ENCODE results near the gene APOB. TPM values are rescaled to one million over a fixed set of nuclear protein-coding genes. Genes with fewer than 3 reads are reported as not detected.

APOB gene
- total and polyA plus RNA-seq, 2 of the 13 experiments (the other 11 are each of a cell fraction or from before 2014, with no cell fraction given) = 1,569 to 2,515 TPM

DNA sequence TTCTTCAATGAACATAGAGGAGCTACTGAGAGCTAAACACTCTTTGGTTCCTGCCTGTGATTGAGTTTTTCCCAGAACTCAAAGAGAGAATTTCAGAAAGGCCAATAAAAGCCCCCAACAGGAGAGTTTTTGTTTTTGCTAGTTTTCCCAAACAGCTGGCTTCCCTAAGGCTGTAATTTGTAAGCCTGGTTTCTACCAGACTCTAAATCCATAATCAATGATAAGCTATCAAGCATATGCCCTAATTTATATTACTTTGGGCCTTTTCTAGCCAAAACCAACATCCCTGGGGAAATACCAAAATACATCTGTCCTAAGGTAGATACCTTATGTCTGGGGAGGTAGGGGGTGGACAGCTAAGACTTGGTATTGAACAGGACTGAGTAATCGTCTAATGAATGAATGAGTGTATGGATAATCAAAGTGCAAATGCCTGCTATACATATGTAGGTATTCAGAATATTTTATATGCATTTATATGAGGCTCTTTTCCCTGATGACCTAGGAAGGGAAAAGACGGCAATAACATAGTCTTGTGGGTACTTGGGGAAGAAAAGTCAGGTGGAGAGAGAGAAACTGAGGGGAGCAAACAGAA is 26.0 kb upstream of the APOB start (continued):
- TF ChIP-seq RNF2 (conservative IDR thresholded peaks at IDR 0.05; ENCODE audit: low read depth) = no peak
- no peak for TF ChIP-seq ZEB1 (IDR thresholded peaks at IDR 0.05; ENCODE audit: insufficient replicate concordance, low read depth)
- no peak for TF ChIP-seq RARG (CRISPR knock-in tag; IDR thresholded peaks at IDR 0.05; ENCODE audit: low read depth)
- TF ChIP-seq ATF7 (IDR thresholded peaks at IDR 0.05) = no peak
- no peak for TF ChIP-seq ATF7 (CRISPR knock-in tag; IDR thresholded peaks at IDR 0.05)
- TF ChIP-seq AKAP8 (CRISPR knock-in tag; IDR thresholded peaks at IDR 0.05) = no peak
- no peak for TF ChIP-seq ZNF703 (CRISPR knock-in tag; IDR thresholded peaks at IDR 0.05; ENCODE audit: borderline replicate concordance)
- TF ChIP-seq ZNF224 (CRISPR knock-in tag; IDR thresholded peaks at IDR 0.05) = no peak
- no peak for TF ChIP-seq HOXA5 (CRISPR knock-in tag; IDR thresholded peaks at IDR 0.05)
- no peak for TF ChIP-seq CHCHD3 (CRISPR knock-in tag; IDR thresholded peaks at IDR 0.05)
- peak; percentile 44; the same call in 1 of the 2 replicates for TF ChIP-seq JUNB (CRISPR knock-in tag; IDR thresholded peaks at IDR 0.05; ENCODE audit: borderline replicate concordance)

DNA sequence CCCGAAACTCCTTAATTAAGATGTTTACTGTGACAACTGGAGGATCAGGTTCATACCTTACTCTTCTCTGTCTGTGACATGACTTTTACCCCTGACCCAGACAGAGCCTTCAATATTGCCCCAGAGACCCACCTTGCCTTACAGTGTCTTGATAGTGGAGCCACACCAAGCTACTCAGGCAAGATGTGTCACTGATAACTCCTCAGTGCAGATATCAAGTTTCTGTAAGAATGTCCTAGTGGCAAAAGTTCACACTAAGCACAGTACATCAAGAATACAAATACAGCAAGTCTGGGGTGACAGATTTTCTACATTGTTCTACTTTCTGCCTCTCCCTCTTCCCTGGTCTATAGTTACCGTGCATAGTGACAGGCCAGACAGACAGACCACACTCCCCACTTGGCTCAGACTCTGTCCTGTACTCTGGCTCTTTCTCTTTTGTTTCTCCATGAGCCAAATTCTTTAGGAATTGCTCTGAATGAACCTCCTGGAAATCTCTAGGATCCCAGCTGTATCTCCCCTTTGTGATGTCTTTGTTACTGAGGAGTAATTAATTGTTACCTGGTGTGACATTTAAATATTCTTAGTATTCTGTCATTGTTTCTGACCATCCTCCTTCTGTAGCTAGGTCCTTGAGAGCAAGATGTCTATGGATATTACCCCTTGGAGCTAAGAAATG is 24.1 kb upstream of the APOB start:
- Histone ChIP-seq H3K27me3 (ENCODE audit: control insufficient read depth in 1 of 2, insufficient read depth in 2 of 2, low read length in 2 of 2) (no peaks in the 10 kb centered on the region), H3K4me1 (ENCODE audit: insufficient read depth, low read length) (peaks cover 78% of the 10 kb centered on the region), H4K20me1 (ENCODE audit: insufficient read depth, low read length) (no peaks in the 10 kb centered on the region), H3K4me3 (replicated peaks in 1 of 3; ENCODE audit: insufficient read depth in 1 of 3, low read depth in 2 of 3, low read length in 3 of 3) (no peak overlapping the region; a peak in 1 of 6 replicates), H3K36me3 (replicated peaks in 1 of 2; ENCODE audit: control insufficient read depth in 1 of 2, insufficient read depth in 2 of 2, low read length in 2 of 2) (no peaks in the 10 kb centered on the region), H2AFZ (ENCODE audit: low read length) (peak overlapping the region; percentile 3), H3K9ac (ENCODE audit: insufficient read depth, low read depth, low read length) (peak overlapping the region; percentile 15), H3K27ac (ENCODE audit: extremely low read length, insufficient read depth, low read length) (peak overlapping the region; percentile 66), H3K9me3 (ENCODE audit: low read length) (no peaks in the 10 kb centered on the region), H3K4me2 (ENCODE audit: low read depth, low read length) (peak overlapping the region; percentile 30), H3K79me2 (ENCODE audit: insufficient read depth, low read length) (peaks cover 6% of the 10 kb centered on the region)
- in situ Hi-C loops (cut with HindIII; ENCODE audit: extremely low pct_ligation_motif_present, low pct_unique_long_range_greater_than_20kb) (no loop called here), intact Hi-C loops (cut with micrococcal nuclease; ENCODE audit: unreplicated experiment) (no loop called here)
- DNase-seq (ENCODE audit: low spot score) = peak; percentile 55
- CTCF ChIA-PET (ENCODE audit: low intra/inter-chr PET ratio, low total read pairs) = no interaction called here
- POLR2A ChIA-PET = interaction anchor here (0.9 to 10.9 kb wide), 3 partner anchors 12 to 32 kb away, joined by 4 to 236 read pairs (median 23); partner anchors contain the start of gene APOB
- no peak for FAIRE-seq
- no TSS peak for BruUV-seq (replicated peaks)
- peak; percentile 33 for ATAC-seq
- WGBS (ENCODE audit: low lambda C conversion rate) = 52% methylated on average over 2 of the region's 2 CpGs
- TF ChIP-seq, protein P1, sequence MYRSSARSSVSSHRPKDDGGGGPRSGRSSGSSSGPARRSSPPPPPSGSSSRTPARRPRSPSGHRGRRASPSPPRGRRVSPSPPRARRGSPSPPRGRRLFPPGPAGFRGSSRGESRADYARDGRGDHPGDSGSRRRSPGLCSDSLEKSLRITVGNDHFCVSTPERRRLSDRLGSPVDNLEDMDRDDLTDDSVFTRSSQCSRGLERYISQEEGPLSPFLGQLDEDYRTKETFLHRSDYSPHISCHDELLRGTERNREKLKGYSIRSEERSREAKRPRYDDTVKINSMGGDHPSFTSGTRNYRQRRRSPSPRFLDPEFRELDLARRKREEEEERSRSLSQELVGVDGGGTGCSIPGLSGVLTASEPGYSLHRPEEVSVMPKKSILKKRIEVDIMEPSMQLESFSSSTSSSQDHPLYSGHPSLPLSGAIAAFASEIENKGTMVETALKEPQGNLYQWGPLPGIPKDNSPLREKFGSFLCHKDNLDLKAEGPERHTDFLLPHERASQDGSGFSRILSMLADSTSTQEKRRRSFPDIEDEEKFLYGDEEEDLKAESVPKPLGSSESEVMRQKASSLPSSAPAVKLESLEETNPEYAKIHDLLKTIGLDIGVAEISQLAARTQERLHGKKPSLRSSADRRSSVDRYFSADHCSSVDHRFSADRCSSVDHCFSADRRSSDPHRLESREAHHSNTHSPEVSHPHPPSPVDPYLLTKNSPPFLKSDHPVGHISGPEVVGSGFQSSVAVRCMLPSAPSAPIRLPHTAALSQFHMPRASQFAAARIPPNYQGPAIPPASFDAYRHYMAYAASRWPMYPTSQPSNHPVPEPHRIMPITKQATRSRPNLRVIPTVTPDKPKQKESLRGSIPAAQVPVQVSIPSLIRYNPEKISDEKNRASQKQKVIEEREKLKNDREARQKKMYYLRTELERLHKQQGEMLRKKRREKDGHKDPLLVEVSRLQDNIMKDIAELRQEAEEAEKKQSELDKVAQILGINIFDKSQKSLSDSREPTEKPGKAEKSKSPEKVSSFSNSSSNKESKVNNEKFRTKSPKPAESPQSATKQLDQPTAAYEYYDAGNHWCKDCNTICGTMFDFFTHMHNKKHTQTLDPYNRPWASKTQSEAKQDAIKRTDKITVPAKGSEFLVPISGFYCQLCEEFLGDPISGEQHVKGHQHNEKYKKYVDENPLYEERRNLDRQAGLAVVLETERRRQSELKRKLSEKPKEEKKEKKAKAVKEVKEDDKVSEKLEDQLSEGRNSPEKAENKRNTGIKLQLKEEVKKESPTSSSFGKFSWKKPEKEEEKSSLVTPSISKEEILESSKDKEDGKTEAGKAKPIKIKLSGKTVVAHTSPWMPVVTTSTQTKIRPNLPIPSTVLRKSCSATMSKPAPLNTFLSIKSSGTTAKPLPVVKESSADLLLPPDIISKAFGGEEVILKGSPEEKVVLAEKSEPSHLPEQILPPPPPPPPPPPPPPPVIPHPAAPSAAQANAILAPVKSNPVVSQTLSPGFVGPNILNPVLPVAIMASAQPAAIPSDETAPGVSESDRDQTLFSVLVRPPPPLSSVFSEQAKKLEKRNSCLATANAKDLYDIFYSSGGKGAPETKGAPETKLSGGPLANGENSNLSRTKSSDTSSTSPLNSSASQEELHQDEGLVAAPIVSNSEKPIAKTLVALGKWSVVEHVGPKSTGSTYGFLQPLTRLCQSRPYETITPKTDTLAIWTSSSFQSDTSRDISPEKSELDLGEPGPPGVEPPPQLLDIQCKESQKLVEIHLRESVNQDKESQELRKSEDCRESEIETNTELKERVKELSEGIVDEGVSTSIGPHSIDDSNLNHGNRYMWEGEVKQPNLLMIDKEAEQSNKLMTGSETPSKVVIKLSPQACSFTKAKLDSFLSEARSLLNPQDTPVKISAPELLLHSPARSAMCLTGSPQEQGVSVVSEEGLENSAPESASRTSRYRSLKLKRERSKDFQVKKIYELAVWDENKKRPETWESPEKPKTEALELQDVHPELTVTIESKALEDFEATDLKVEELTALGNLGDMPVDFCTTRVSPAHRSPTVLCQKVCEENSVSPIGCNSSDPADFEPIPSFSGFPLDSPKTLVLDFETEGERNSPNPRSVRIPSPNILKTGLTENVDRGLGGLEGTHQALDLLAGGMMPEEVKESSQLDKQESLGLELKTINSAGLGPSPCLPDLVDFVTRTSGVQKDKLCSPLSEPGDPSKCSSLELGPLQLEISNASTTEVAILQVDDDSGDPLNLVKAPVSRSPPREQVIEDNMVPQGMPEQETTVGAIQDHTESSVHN (CRISPR knock-in tag; IDR thresholded peaks at IDR 0.05) = no peak
- TF ChIP-seq ZSCAN9 (CRISPR knock-in tag; IDR thresholded peaks at IDR 0.05; ENCODE audit: borderline replicate concordance) = 0 out of 2 replicates have a peak, but pooled peaks have one; percentile 30
- TF ChIP-seq JUN (CRISPR knock-in tag; IDR thresholded peaks at IDR 0.05) = no peak
- peak; percentile 48; the same call in 1 of the 2 replicates for TF ChIP-seq ELF4 (CRISPR knock-in tag; IDR thresholded peaks at IDR 0.05; ENCODE audit: borderline replicate concordance)

Data from HepG2 (cell line).